GM10248 (cell line): ENCODE results near the gene DYSF.

Source experiments
- CTCF ChIA-PET: fragments of 300-600 bp; sonication (Branson Sonifier 250); formaldehyde crosslinking; extraction: SDS; loops from one replicate; lab custom pipeline; 2021; ENCODE audit warnings: antibody characterized with exemption; lab: Yijun Ruan, JAX
- POLR2A ChIA-PET: fragments of 350-650 bp; sonication (Branson Sonifier 250); formaldehyde crosslinking; extraction: SDS; loops from one replicate; lab custom pipeline; 2020; ENCODE audit warnings: antibody characterized with exemption; lab: Yijun Ruan, JAX
- DNase-seq: peaks from one replicate; pipeline ENCODE4 v3.0.0; 2012; ENCODE audit errors: extremely low spot score
- CTCF ChIP-seq: IDR thresholded peaks from 2 replicates; pipeline ENCODE4 v1.5.1; 2012; ENCODE audit warnings: mild to moderate bottlenecking, low read depth; ENCODE audit errors: extremely low read depth, missing control alignments, control extremely low read depth

DYSF gene

DNA sequence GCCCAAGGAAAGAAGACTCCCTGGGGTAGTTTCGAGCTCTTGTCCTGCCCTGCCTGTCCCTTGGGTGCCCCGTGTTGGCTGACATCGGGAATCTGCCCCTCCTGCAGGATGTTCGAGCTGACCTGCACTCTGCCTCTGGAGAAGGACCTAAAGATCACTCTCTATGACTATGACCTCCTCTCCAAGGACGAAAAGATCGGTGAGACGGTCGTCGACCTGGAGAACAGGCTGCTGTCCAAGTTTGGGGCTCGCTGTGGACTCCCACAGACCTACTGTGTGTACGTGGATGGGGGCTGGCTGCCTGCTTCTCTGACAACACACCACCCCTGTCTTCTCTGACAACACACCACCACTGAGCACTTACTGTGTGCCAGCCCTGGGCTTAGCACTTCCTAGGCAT lies 210.8 kb downstream of the DYSF start:
- no peak for DNase-seq
- CTCF ChIA-PET, result no interaction called here
- no peak for TF ChIP-seq CTCF
- POLR2A ChIA-PET, result no interaction called here

GRCh38 chr2:71665168-71666093 lies 212.1 kb downstream of the DYSF start:
- ChIA-PET POLR2A (interaction anchor here (0.6 kb wide), 1 partner anchor 145 kb away, joined by 4 read pairs; no protein-coding TSS in a partner anchor), CTCF (interaction anchor here (1.5 kb wide), 1 partner anchor 19 kb away, joined by 5 read pairs; no protein-coding TSS in a partner anchor)
- no peak for TF ChIP-seq CTCF
- no peak for DNase-seq

DNA sequence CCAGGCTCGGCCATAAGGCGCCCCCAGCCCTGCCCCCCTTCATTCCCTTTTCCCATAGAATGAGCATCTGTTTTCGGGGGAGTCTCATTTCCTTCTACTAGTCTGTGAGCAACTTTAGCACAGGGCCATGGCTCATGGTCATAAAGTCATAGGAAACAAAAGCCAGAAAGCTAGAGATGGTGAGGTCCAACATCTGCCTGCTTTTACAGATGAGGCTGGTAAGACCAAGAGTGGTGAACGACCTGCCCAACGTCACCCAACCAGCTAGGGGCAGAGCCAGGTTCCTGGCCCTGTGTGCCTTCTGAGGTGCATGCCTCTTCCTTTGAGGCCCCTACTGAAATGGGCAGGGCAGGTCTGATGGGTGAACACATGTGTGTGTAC lies 212.7 kb downstream of the DYSF start:
- DNase-seq, result no peak
- CTCF ChIA-PET, result interaction anchor here (1.5 kb wide), 1 partner anchor 18 kb away, joined by 5 read pairs; no protein-coding TSS in a partner anchor
- POLR2A ChIA-PET, result no interaction called here
- no peak for TF ChIP-seq CTCF

- DNase-seq, result no peak
- TF ChIP-seq CTCF, result no peak
- CTCF ChIA-PET, result no interaction called here
- POLR2A ChIA-PET, result no interaction called here
Measured at GRCh38 chr2:71667256-71668182, 214.2 kb downstream of the DYSF start.

GRCh38 chr2:71668326-71669057 lies 215.1 kb downstream of the DYSF start:
- no peak for TF ChIP-seq CTCF
- CTCF ChIA-PET, result no interaction called here
- POLR2A ChIA-PET, result no interaction called here
- DNase-seq, result no peak

DNA sequence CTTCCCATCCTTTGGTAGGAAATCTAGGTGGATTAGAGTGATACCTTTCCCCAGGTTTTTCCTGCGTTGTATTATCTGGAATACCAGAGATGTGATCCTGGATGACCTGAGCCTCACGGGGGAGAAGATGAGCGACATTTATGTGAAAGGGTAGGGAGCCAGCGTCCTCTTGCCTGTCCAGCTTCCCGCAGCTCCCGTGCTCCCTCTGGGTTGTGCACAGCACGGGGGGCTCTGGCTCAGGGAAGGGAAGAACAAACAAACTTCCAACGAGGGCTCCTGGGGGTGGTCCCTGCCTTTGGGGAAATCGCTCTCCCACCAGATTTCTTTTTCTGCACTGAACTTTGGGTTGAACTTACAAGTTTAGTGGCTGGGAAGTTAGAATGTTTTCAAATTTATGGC lies 215.7 kb downstream of the DYSF start:
- TF ChIP-seq CTCF, result no peak
- no peak for DNase-seq
- CTCF ChIA-PET, result no interaction called here
- POLR2A ChIA-PET, result no interaction called here
